GM19099 (cell line): ENCODE data around the gene WFDC6.

ENCODE experiments used
- POLR2A ChIP-seq: IDR thresholded peaks from 3 replicates; pipeline ENCODE4 v1.6.1; 2011; ENCODE audit warnings: low read depth; ENCODE audit not compliant: insufficient read length; ENCODE audit errors: extremely low read depth

Gene WFDC6

DNA sequence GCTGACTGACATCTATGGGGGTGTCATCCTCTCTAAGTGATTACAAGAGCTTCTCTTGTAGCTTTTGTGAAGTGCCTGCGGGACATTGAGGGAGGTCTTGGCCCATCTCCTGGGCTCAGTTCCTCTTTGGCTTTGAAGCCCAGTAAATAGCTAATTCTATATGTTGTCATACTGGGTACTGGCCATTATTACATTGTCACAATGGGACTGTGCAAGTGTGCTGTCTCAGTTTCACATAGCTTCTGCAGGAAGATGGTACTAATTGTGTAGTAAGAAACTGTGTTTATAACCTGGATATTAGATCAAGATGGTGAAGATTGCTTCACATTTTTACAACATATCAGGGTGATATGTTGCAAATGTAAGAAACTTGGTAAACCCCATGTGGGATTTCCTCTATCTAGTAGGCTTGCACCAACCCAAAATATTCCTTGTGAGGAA lies 43.8 kb downstream of the WFDC6 start:
- TF ChIP-seq POLR2A: no peak

DNA sequence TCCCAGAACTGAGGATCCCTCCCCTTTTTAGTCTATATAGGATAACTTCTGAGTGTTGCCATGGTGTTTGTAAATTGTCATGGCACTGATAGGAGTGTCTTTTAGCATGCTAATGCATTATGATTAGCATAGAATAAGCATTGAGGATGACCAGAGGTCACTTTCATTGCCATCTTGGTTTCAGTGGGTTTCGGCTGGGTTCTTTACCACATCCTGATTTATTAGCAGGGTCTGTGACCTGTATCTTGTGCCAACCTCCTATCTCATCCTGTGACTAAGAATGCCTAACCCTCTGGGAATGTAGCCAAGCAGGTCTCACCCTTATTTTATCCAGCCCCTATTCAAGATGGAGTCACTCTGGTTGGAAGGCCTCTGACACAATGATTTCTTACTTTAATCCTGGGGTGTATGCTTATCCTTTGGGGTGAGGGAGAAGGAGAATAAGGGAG lies 50.2 kb downstream of the WFDC6 start:
- TF ChIP-seq POLR2A: no peak

DNA sequence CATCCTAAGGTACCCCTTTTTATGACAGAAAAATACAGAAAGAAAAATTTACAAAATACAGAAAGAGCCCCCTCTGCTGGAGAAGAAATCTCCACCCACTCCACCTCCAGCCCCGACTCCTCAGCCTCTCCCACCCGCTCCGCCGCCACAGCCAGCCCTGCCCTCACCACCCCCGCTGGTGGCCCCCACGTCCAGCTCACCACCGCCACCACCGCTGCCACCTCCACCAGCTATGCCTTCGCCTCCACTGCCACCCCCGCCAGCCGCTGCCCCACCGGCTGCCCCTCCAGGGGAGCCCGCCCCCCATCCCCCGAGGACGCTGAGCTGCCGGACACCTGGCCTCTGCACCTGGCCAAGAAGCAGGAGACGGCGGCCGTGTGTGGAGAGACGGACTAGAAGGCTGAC lies 52.0 kb downstream of the WFDC6 start:
- no peak for TF ChIP-seq POLR2A

DNA sequence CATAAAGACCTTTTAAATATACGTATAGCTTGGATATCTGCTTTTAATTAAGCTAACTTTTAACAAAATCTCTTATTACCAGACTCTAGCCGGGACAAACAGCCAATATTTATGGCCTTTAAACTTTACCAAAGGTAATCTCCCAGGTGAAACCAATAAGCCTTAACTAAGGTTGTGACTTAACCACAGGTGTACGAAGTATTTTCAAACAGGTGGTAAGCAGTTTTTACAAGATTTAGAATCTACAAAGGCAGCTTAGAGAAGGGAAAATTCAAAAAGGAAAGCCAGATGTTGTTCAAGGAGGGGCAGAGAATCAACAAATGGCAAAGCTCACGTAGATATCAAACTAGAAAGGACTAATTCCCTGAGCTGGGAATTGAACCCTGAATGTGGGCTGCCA lies 53.9 kb downstream of the WFDC6 start:
- no peak for TF ChIP-seq POLR2A

DNA sequence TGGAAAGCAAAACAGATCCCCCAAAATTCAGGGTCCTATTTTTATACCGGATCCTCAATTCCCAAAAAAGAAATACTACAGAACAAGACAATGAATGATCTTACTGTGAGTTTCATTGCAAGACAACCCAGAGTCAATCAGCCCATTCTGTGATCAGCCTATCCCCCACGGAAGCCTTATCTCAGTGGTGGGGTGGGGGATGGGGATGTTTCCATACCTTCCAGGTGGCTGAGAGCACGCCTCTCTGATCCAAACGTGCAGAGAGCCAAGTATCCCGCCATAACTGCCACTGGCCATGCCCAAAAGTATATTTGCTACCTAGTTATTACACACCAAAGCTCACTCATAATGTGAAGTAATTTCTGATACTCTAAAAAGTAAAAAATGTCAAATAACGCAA lies 54.6 kb downstream of the WFDC6 start:
- no peak for TF ChIP-seq POLR2A
